ENCODE measurements around the gene CERCAM.

GRCh38 chr9:128448746-128449145 lies 28.1 kb downstream of the CERCAM start:
- TF ChIP-seq CTCF (IDR thresholded peaks at IDR 0.05) (no peak), POLR2AphosphoS5 (IDR thresholded peaks at IDR 0.05) (no peak), POLR2A (IDR thresholded peaks at IDR 0.05) (no peak), EP300 (IDR thresholded peaks at IDR 0.05) (no peak)
